HEK293 (cell line): ENCODE measurements around the gene SGTB.

ENCODE experiments used
- CTCF ChIA-PET: fragments of 350-600 bp; formaldehyde crosslinking; extraction: SDS; loops from one replicate; lab custom pipeline; 2021; ENCODE audit warnings: antibody characterized with exemption; lab: Yijun Ruan, JAX
- POLR2A ChIA-PET: fragments of 300-600 bp; formaldehyde crosslinking; extraction: SDS; loops from one replicate; lab custom pipeline; 2020; ENCODE audit warnings: antibody characterized with exemption, inconsistent platforms; lab: Yijun Ruan, JAX
- H3K27ac ChIP-seq: fragments of 200-500 bp; sonication (Bioruptor generic); 2 replicates; pipeline ENCODE4 v1.5.1; 2014; ENCODE audit warnings: low read depth, low read length, control low read depth, inconsistent platforms; ENCODE audit errors: extremely low read depth
- H3K36me3 ChIP-seq, 2 experiments: fragments of 200-500 bp in 1 of 2; sonication (Bioruptor generic) in 1 of 2; 1 replicate in 1 of 2; 2 replicates in 1 of 2; pipeline ENCODE4 v1.5.1; 2014 to 2017; ENCODE audit warnings: inconsistent platforms in 2 of 2, low read length in 2 of 2; ENCODE audit not compliant: control insufficient read depth in 2 of 2, insufficient read depth in 1 of 2
- H3K4me1 ChIP-seq: fragments of 200-500 bp; sonication (Bioruptor generic); 2 replicates; pipeline ENCODE4 v1.5.1; 2014; ENCODE audit warnings: mild to moderate bottlenecking, low read length, inconsistent platforms; ENCODE audit not compliant: control insufficient read depth, insufficient read depth
- H3K4me3 ChIP-seq: 2 replicates; pipeline ENCODE4 v1.5.1; 2011; ENCODE audit warnings: low read depth, mild to moderate bottlenecking, control low read depth, low read length, moderate library complexity
- H3K9me3 ChIP-seq: fragments of 200-500 bp; sonication (Bioruptor generic); 2 replicates; pipeline ENCODE4 v1.5.1; 2014; ENCODE audit warnings: low read depth, low read length, inconsistent platforms; ENCODE audit not compliant: control insufficient read depth, insufficient read depth
- MZF1 ChIP-seq: fragments of 450-650 bp; formaldehyde crosslinking; IDR thresholded peaks from 2 replicates; pipeline ENCODE4 v1.5.1; 2017; ENCODE audit warnings: missing biosample characterization, missing genetic modification characterization, borderline replicate concordance
- OVOL3 ChIP-seq: fragments of 450-650 bp; formaldehyde crosslinking; IDR thresholded peaks from 2 replicates; pipeline ENCODE4 v1.5.1; 2016; ENCODE audit warnings: missing biosample characterization, missing genetic modification characterization
- SP2 ChIP-seq: fragments of 450-650 bp; formaldehyde crosslinking; IDR thresholded peaks from 2 replicates; pipeline ENCODE4 v1.5.1; 2016; ENCODE audit warnings: missing biosample characterization, missing genetic modification characterization
- SP3 ChIP-seq: fragments of 450-650 bp; formaldehyde crosslinking; IDR thresholded peaks from 2 replicates; pipeline ENCODE4 v1.5.1; 2016; ENCODE audit warnings: missing biosample characterization, missing genetic modification characterization
- WT1 ChIP-seq: fragments of 450-650 bp; formaldehyde crosslinking; IDR thresholded peaks from 2 replicates; pipeline ENCODE4 v1.5.1; 2016; ENCODE audit warnings: missing biosample characterization, missing genetic modification characterization
- YY1 ChIP-seq: fragments of 450-650 bp; formaldehyde crosslinking; IDR thresholded peaks from 2 replicates; pipeline ENCODE4 v1.5.1; 2018; ENCODE audit warnings: missing biosample characterization, missing genetic modification characterization
- YY2 ChIP-seq: fragments of 450-650 bp; formaldehyde crosslinking; IDR thresholded peaks from 2 replicates; pipeline ENCODE4 v1.5.1; 2016; ENCODE audit warnings: missing biosample characterization, missing genetic modification characterization
- ZBTB17 ChIP-seq: fragments of 450-650 bp; formaldehyde crosslinking; IDR thresholded peaks from 2 replicates; pipeline ENCODE4 v1.5.1; 2016; ENCODE audit warnings: missing biosample characterization, missing genetic modification characterization
- ZBTB20 ChIP-seq: fragments of 450-650 bp; formaldehyde crosslinking; IDR thresholded peaks from 2 replicates; pipeline ENCODE4 v1.5.1; 2016; ENCODE audit warnings: missing biosample characterization, missing genetic modification characterization
- ZBTB8A ChIP-seq: fragments of 450-650 bp; formaldehyde crosslinking; IDR thresholded peaks from 2 replicates; pipeline ENCODE4 v1.5.1; 2016; ENCODE audit warnings: missing biosample characterization, missing genetic modification characterization
- ZEB2 ChIP-seq: fragments of 450-650 bp; formaldehyde crosslinking; IDR thresholded peaks from 2 replicates; pipeline ENCODE4 v1.5.1; 2016; ENCODE audit warnings: missing biosample characterization, missing genetic modification characterization
- ZFP3 ChIP-seq: fragments of 450-650 bp; formaldehyde crosslinking; IDR thresholded peaks from 2 replicates; pipeline ENCODE4 v1.5.1; 2016; ENCODE audit warnings: low read depth, missing biosample characterization, missing genetic modification characterization
- ZFP37 ChIP-seq: fragments of 450-650 bp; formaldehyde crosslinking; IDR thresholded peaks from 2 replicates; pipeline ENCODE4 v1.5.1; 2016; ENCODE audit warnings: missing biosample characterization, missing genetic modification characterization
- ZFP69B ChIP-seq: fragments of 450-650 bp; formaldehyde crosslinking; IDR thresholded peaks from 2 replicates; pipeline ENCODE4 v1.5.1; 2016; ENCODE audit warnings: missing biosample characterization, missing genetic modification characterization
- ZNF133 ChIP-seq: fragments of 450-650 bp; formaldehyde crosslinking; IDR thresholded peaks from 2 replicates; pipeline ENCODE4 v1.5.1; 2016; ENCODE audit warnings: missing biosample characterization, missing genetic modification characterization
- ZNF292 ChIP-seq: fragments of 450-650 bp; formaldehyde crosslinking; IDR thresholded peaks from 2 replicates; pipeline ENCODE4 v1.5.1; 2016; ENCODE audit warnings: low read depth, missing biosample characterization, missing genetic modification characterization, borderline replicate concordance
- ZNF335 ChIP-seq: fragments of 450-650 bp; formaldehyde crosslinking; conservative IDR thresholded peaks from 2 replicates; pipeline ENCODE4 v1.5.1; 2016; ENCODE audit warnings: missing biosample characterization, missing genetic modification characterization
- ZNF394 ChIP-seq: fragments of 450-650 bp; formaldehyde crosslinking; IDR thresholded peaks from 2 replicates; pipeline ENCODE4 v1.5.1; 2016; ENCODE audit warnings: missing biosample characterization, missing genetic modification characterization, mild to moderate bottlenecking, moderate library complexity, borderline replicate concordance
- ZNF501 ChIP-seq: fragments of 450-650 bp; formaldehyde crosslinking; IDR thresholded peaks from 2 replicates; pipeline ENCODE4 v1.5.1; 2016; ENCODE audit warnings: missing biosample characterization, missing genetic modification characterization
- ZNF561 ChIP-seq: fragments of 450-650 bp; IDR thresholded peaks from 2 replicates; pipeline ENCODE4 v1.5.1; 2018; ENCODE audit warnings: missing biosample characterization, missing genetic modification characterization, borderline replicate concordance
- ZNF600 ChIP-seq: fragments of 450-650 bp; formaldehyde crosslinking; IDR thresholded peaks from 2 replicates; pipeline ENCODE4 v1.5.1; 2016; ENCODE audit warnings: missing biosample characterization, missing genetic modification characterization
- ZNF629 ChIP-seq: fragments of 450-650 bp; formaldehyde crosslinking; IDR thresholded peaks from 2 replicates; pipeline ENCODE4 v1.5.1; 2017; ENCODE audit warnings: missing biosample characterization, missing genetic modification characterization
- ZNF654 ChIP-seq: fragments of 450-650 bp; formaldehyde crosslinking; IDR thresholded peaks from 2 replicates; pipeline ENCODE4 v1.5.1; 2016; ENCODE audit warnings: low read depth, missing biosample characterization, missing genetic modification characterization
- ZNF658 ChIP-seq: fragments of 450-650 bp; formaldehyde crosslinking; IDR thresholded peaks from 2 replicates; pipeline ENCODE4; 2016; ENCODE audit warnings: missing biosample characterization, missing genetic modification characterization
- ZSCAN23 ChIP-seq: fragments of 450-650 bp; formaldehyde crosslinking; IDR thresholded peaks from 2 replicates; pipeline ENCODE4 v1.5.1; 2016; ENCODE audit warnings: missing biosample characterization, missing genetic modification characterization
- ZSCAN30 ChIP-seq: fragments of 450-650 bp; IDR thresholded peaks from 2 replicates; pipeline ENCODE4 v1.5.1; 2018; ENCODE audit warnings: missing biosample characterization, mild to moderate bottlenecking, missing genetic modification characterization, moderate library complexity
- ZXDB ChIP-seq: fragments of 450-650 bp; formaldehyde crosslinking; IDR thresholded peaks from 2 replicates; pipeline ENCODE4 v1.5.1; 2016; ENCODE audit warnings: missing biosample characterization, missing genetic modification characterization
- TF ChIP-seq, protein P1 (sequence below): fragments of 450-650 bp; IDR thresholded peaks from 2 replicates; pipeline ENCODE4 v1.5.1; 2018; ENCODE audit warnings: missing biosample characterization, missing genetic modification characterization
- TF ChIP-seq, protein P2 (sequence below): fragments of 450-650 bp; formaldehyde crosslinking; IDR thresholded peaks from 2 replicates; pipeline ENCODE4 v1.5.1; 2016; ENCODE audit warnings: missing biosample characterization, missing genetic modification characterization
- TF ChIP-seq, protein P3 (sequence below): fragments of 450-650 bp; formaldehyde crosslinking; IDR thresholded peaks from 2 replicates; pipeline ENCODE4 v1.5.1; 2017; ENCODE audit warnings: missing biosample characterization, missing genetic modification characterization

Gene SGTB

DNA sequence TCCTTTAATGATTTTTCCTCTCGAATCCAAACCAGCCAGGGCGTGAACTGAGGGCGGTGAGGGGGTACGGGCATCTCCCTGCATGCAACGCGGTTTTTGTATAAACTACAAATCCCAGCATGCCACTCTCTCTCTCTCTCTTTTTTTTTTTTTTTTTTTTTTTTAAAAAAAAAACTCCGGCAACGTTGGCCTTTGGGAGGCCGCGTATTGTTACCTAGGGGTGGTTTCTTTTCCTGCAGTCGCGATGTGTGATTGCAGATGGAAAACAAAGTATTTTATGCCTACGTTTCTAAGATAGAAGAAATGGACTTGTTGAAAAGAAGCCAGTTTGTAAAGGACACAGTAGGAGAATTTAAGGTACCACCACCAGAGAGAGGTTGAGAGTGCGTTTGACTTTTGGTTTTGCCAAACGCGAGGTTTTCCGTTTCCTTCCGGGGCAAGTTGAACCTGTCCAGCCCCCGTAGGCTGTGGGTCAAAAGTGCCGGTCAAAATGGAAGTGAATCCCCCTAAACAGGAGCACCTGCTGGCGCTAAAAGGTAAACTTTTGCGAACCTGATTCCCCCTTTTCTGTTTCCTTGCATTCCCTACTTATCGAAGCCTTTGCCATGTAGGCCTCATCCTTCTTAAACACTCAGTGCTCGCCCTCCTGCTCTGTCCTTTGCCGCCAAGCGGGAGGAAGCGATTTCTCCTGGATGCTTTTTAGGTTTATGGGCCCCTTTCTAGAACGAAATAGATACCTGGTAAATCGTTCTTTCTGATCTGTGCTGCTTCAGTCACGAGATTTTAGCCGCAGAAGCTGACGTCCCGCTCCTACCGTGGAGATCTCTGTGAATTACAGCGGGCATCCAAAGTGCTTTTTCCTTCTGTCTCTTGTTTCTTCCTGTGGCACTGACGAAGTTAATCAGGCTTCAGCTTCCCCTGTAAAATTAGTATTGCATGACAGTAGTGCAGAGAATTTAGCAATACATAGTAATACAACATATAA lies 97.0 kb downstream of the SGTB start, which contains the start of the genes SHLD3 and TRAPPC13 (continued):
- peak; percentile 94 for TF ChIP-seq ZBTB17 (tag by site-specific recombination)
- TF ChIP-seq ZNF394 (tag by site-specific recombination): peak; percentile 40; the same call in 1 of the 2 replicates
- TF ChIP-seq ZNF561 (tag by site-specific recombination): peak; percentile 24; the same call in 1 of the 2 replicates
- peak; percentile 51 for TF ChIP-seq SP2 (tag by site-specific recombination)
- peak; percentile 61 for TF ChIP-seq ZNF629 (tag by site-specific recombination)
- TF ChIP-seq ZSCAN30: peak; percentile 40; the same call in 1 of the 2 replicates
- TF ChIP-seq YY2 (tag by site-specific recombination): peak; percentile 49; the same call in 1 of the 2 replicates
- 0 out of 2 replicates have a peak, but pooled peaks have one; percentile 10 for TF ChIP-seq ZBTB8A (tag by site-specific recombination)
- 0 out of 2 replicates have a peak, but pooled peaks have one; percentile 11 for TF ChIP-seq ZNF654 (tag by site-specific recombination)
- TF ChIP-seq, protein P1, sequence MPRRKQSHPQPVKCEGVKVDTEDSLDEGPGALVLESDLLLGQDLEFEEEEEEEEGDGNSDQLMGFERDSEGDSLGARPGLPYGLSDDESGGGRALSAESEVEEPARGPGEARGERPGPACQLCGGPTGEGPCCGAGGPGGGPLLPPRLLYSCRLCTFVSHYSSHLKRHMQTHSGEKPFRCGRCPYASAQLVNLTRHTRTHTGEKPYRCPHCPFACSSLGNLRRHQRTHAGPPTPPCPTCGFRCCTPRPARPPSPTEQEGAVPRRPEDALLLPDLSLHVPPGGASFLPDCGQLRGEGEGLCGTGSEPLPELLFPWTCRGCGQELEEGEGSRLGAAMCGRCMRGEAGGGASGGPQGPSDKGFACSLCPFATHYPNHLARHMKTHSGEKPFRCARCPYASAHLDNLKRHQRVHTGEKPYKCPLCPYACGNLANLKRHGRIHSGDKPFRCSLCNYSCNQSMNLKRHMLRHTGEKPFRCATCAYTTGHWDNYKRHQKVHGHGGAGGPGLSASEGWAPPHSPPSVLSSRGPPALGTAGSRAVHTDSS (tag by site-specific recombination): 0 out of 2 replicates have a peak, but pooled peaks have one; percentile 6
- peak; percentile 90; the same call in 1 of the 2 replicates for TF ChIP-seq MZF1 (tag by site-specific recombination)

DNA sequence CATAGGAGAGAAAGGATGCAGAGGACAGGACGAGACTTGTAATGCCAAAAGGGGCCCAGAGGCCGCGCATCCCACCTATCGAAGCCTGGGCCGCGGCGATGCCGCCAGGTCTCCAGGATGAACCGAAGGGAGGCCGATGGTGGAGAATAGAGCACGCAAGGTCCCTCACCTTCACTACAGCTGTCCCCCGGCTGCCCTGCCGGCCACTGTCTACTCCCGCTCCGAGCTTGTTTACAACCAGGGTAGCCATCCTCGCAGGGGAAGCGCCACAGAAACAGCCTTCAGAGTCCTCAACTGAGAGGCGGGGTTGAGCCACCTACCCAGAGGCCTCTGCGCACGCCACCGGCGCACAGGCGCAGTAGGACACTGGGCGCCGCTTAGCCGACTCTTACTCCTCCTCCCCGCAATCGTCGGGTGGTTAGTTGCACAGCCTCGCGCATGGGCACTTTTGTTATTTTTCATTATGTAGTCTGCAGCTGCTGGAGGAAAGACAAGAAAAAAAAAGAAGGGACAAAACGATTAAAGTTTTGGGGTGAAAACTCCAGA lies 97.8 kb downstream of the SGTB start, which contains the start of gene TRIM23:
Gene TRIM23, minus strand, starts transcription at position 309 of the 546 bp plus-strand sequence. Its CDS starts 59 bp downstream, at position 250.
- H3K4me3 ChIP-seq: peak within 1 kb of the TSS; percentile 98
- no peaks in the 10 kb centered on the region for H3K9me3 ChIP-seq
- POLR2A ChIA-PET: interaction anchor here (0.6 to 1.2 kb wide), 6 partner anchors 13 to 99 kb away, joined by 3 to 7 read pairs (median 3); partner anchors contain the start of genes CENPK and PPWD1
- CTCF ChIA-PET: interaction anchor here (1.3 kb wide), 1 partner anchor 39 kb away, joined by 4 read pairs; no protein-coding TSS in a partner anchor
- H3K36me3 ChIP-seq: peaks cover 0 to under 1% of the 10 kb centered on the region in 2 experiments; a peak in 2 of 3 replicates
- peak within 1 kb of the TSS; percentile 50 for H3K27ac ChIP-seq
- H3K4me1 ChIP-seq: peaks cover 2% of the 10 kb centered on the region; the same call in 1 of the 2 replicates
- TF ChIP-seq ZBTB20 (tag by site-specific recombination) (peak; percentile 64; the same call in 1 of the 2 replicates), ZFP69B (tag by site-specific recombination) (peak; percentile 47; the same call in 1 of the 2 replicates), ZBTB8A (tag by site-specific recombination) (peak; percentile 56), ZNF658 (tag by site-specific recombination) (no peak), ZNF133 (no peak; the same call in 1 of the 2 replicates), OVOL3 (tag by site-specific recombination) (no peak), ZNF600 (tag by site-specific recombination) (0 out of 2 replicates have a peak, but pooled peaks have one; percentile 38), ZFP37 (peak; percentile 72; the same call in 1 of the 2 replicates), WT1 (tag by site-specific recombination) (peak; percentile 42), ZXDB (peak; percentile 14), YY1 (tag by site-specific recombination) (peak; percentile 29; the same call in 1 of the 2 replicates), ZEB2 (tag by site-specific recombination) (0 out of 2 replicates have a peak, but pooled peaks have one; percentile 18), ZNF335 (tag by site-specific recombination) (peak; percentile 89), SP3 (tag by site-specific recombination) (peak; percentile 58; the same call in 1 of the 2 replicates), ZNF292 (no peak), ZNF501 (tag by site-specific recombination) (peak; percentile 49), ZSCAN23 (tag by site-specific recombination) (no peak), ZFP3 (0 out of 2 replicates have a peak, but pooled peaks have one; percentile 42), ZBTB17 (tag by site-specific recombination) (peak; percentile 54)
- TF ChIP-seq, protein P2, sequence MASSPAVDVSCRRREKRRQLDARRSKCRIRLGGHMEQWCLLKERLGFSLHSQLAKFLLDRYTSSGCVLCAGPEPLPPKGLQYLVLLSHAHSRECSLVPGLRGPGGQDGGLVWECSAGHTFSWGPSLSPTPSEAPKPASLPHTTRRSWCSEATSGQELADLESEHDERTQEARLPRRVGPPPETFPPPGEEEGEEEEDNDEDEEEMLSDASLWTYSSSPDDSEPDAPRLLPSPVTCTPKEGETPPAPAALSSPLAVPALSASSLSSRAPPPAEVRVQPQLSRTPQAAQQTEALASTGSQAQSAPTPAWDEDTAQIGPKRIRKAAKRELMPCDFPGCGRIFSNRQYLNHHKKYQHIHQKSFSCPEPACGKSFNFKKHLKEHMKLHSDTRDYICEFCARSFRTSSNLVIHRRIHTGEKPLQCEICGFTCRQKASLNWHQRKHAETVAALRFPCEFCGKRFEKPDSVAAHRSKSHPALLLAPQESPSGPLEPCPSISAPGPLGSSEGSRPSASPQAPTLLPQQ (tag by site-specific recombination): peak; percentile 71; the same call in 1 of the 2 replicates
- TF ChIP-seq, protein P3, sequence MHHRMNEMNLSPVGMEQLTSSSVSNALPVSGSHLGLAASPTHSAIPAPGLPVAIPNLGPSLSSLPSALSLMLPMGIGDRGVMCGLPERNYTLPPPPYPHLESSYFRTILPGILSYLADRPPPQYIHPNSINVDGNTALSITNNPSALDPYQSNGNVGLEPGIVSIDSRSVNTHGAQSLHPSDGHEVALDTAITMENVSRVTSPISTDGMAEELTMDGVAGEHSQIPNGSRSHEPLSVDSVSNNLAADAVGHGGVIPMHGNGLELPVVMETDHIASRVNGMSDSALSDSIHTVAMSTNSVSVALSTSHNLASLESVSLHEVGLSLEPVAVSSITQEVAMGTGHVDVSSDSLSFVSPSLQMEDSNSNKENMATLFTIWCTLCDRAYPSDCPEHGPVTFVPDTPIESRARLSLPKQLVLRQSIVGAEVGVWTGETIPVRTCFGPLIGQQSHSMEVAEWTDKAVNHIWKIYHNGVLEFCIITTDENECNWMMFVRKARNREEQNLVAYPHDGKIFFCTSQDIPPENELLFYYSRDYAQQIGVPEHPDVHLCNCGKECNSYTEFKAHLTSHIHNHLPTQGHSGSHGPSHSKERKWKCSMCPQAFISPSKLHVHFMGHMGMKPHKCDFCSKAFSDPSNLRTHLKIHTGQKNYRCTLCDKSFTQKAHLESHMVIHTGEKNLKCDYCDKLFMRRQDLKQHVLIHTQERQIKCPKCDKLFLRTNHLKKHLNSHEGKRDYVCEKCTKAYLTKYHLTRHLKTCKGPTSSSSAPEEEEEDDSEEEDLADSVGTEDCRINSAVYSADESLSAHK (tag by site-specific recombination): 0 out of 2 replicates have a peak, but pooled peaks have one; percentile 21
